A549 (cell line): ENCODE results near the gene SH2D3A. TPM values are rescaled to one million over a fixed set of nuclear protein-coding genes. Genes with fewer than 3 reads are reported as not detected.

Experiments
- ATAC-seq, 2 experiments: fragments of 200-7000 bp in 1 of 2; fragments of >200 bp in 1 of 2; cut with Nextera tagmentation in 1 of 2; cut with Tn5 transposase in 1 of 2; 3 replicates each; pipeline versions ENCODE4 v1.8.0 to v1.9.1; 2018 to 2020; ENCODE audit warnings: mild to moderate bottlenecking in 1 of 2, moderate library complexity in 1 of 2
- CTCF ChIA-PET: fragments of 300-600 bp; sonication (Branson Sonifier 250); formaldehyde crosslinking; extraction: SDS; loops from one replicate; lab custom pipeline; 2021; ENCODE audit warnings: antibody characterized with exemption, inconsistent platforms; lab: Yijun Ruan, JAX
- POLR2A ChIA-PET: fragments of 350-600 bp; formaldehyde crosslinking; extraction: SDS; loops from one replicate; lab custom pipeline; 2021; ENCODE audit warnings: antibody characterized with exemption, inconsistent platforms; lab: Yijun Ruan, JAX
- DNase-seq, 2 experiments: peaks; one replicate each; pipeline versions ENCODE4 v3.0.0 to v3.0.0-alpha.2; 2011 to 2016; ENCODE audit warnings: low read depth in 1 of 2, low spot score in 1 of 2
- FAIRE-seq: peaks from 2 replicates; lab custom pipeline; 2011; peaks lifted over from hg19 to GRCh38; lab: Jason Lieb, UNC
- H3K27ac ChIP-seq, 2 experiments: fragments of >200 bp; sonication (Bioruptor Twin); formaldehyde crosslinking; 3 replicates each; pipeline ENCODE4 v1.5.1; 2016 to 2017
- H3K4me1 ChIP-seq: fragments of >200 bp; sonication (Bioruptor Twin); formaldehyde crosslinking; 3 replicates; pipeline ENCODE4 v1.6.1; 2016
- H3K4me2 ChIP-seq: fragments of >200 bp; sonication (Bioruptor Twin); formaldehyde crosslinking; 3 replicates; pipeline ENCODE4 v1.6.1; 2016
- H3K4me3 ChIP-seq: fragments of >200 bp; sonication (Bioruptor Twin); formaldehyde crosslinking; 3 replicates; pipeline ENCODE4 v1.5.1; 2016
- H3K9me3 ChIP-seq: fragments of >200 bp; sonication (Bioruptor Twin); formaldehyde crosslinking; 3 replicates; pipeline ENCODE4 v1.6.1; 2016
- BHLHE40 ChIP-seq: IDR thresholded peaks from 2 replicates; pipeline ENCODE4 v1.6.1; 2012; ENCODE audit warnings: low read depth, low read length, inconsistent platforms
- FOSB ChIP-seq: fragments of 250-450 bp; sonication (Bioruptor Pico); IDR thresholded peaks from 2 replicates; pipeline ENCODE4 v1.5.0; 2020; ENCODE audit warnings: mild to moderate bottlenecking, moderate library complexity
- FOSL2 ChIP-seq, 2 experiments: fragments of 450-650 bp in 1 of 2; fragments of >200 bp in 1 of 2; sonication (Bioruptor Twin) in 1 of 2; formaldehyde crosslinking; IDR thresholded peaks; 2 replicates each; pipeline versions ENCODE4 v1.5.0 to v1.6.1; 2016 to 2020; ENCODE audit warnings: mild to moderate bottlenecking in 1 of 2, moderate library complexity in 1 of 2
- HEYL ChIP-seq: fragments of 250-450 bp; sonication (Bioruptor Pico); IDR thresholded peaks from 2 replicates; pipeline ENCODE4 v1.8.0; 2021; ENCODE audit warnings: mild to moderate bottlenecking, moderate library complexity
- HOXA7 ChIP-seq: fragments of 250-450 bp; sonication (Bioruptor Pico); IDR thresholded peaks from 2 replicates; pipeline ENCODE4 v1.5.0; 2020; ENCODE audit warnings: mild to moderate bottlenecking, moderate library complexity
- JUN ChIP-seq, 2 experiments: fragments of >200 bp; sonication (Bioruptor Twin); formaldehyde crosslinking; IDR thresholded peaks; 2 replicates in 1 of 2; 3 replicates in 1 of 2; pipeline ENCODE4 v1.6.1; 2016 to 2017
- MAZ ChIP-seq: fragments of 150-350 bp; IDR thresholded peaks from 2 replicates; pipeline ENCODE4 v1.6.1; 2014; ENCODE audit warnings: antibody characterized with exemption, low read depth, low read length, borderline replicate concordance
- NPAS2 ChIP-seq: fragments of 250-450 bp; sonication (Bioruptor Pico); IDR thresholded peaks from 2 replicates; pipeline ENCODE4 v1.8.0; 2022; ENCODE audit warnings: mild to moderate bottlenecking, moderate library complexity, borderline replicate concordance
- NR3C1 ChIP-seq: fragments of >200 bp; sonication (Bioruptor Twin); formaldehyde crosslinking; IDR thresholded peaks from 3 replicates; pipeline ENCODE4 v1.6.1; 2017
- POLR2A ChIP-seq: IDR thresholded peaks from 2 replicates; pipeline ENCODE4 v1.6.1; 2012; ENCODE audit warnings: mild to moderate bottlenecking, low read length
- RCOR1 ChIP-seq: fragments of 150-350 bp; IDR thresholded peaks from 2 replicates; pipeline ENCODE4 v1.6.1; 2014; ENCODE audit warnings: antibody characterized with exemption, low read length, low read depth
- ZC3H11A ChIP-seq: fragments of 450-650 bp; IDR thresholded peaks from 2 replicates; pipeline ENCODE4 v1.6.1; 2014; ENCODE audit warnings: antibody characterized with exemption, mild to moderate bottlenecking
- ZFP36 ChIP-seq: fragments of 450-650 bp; IDR thresholded peaks from 2 replicates; pipeline ENCODE4 v1.6.1; 2014; ENCODE audit warnings: borderline replicate concordance; ENCODE audit not compliant: partially characterized antibody
- ZNF302 ChIP-seq: fragments of 250-450 bp; sonication (Bioruptor Pico); IDR thresholded peaks from 2 replicates; pipeline ENCODE4 v1.9.0; 2021; ENCODE audit warnings: inconsistent platforms, mild to moderate bottlenecking, moderate library complexity
- ZSCAN20 ChIP-seq: fragments of 250-450 bp; sonication (Bioruptor Pico); IDR thresholded peaks from 2 replicates; pipeline ENCODE4 v1.8.0; 2022; ENCODE audit warnings: mild to moderate bottlenecking, moderate library complexity
- WGBS: methylation state at CpG from one replicate; pipeline ENCODE4 v1.1.6; 2017; ENCODE audit errors: missing lambda C conversion rate; 5-methylcytosine and 5-hydroxymethylcytosine counted together
- polyA plus RNA-seq, 4 experiments: library from polyadenylated mRNA; depleted of rRNA in 3 of 4; stranded (reverse); fragments of >200 nt; fragmentation: RNase III in 1 of 4; extraction: RNeasy Plus Mini Kit Qiagen cat#74134 plus additional on column Dnase treatment in 1 of 4; gene quantifications; 2 replicates in 3 of 4; 3 replicates in 1 of 4; pipeline ENCODE4 v1.2.3, GENCODE V29; 2011 to 2017
- TF ChIP-seq, protein P1 (sequence below): fragments of 150-350 bp; IDR thresholded peaks from 2 replicates; pipeline ENCODE4 v1.6.1; 2014; ENCODE audit warnings: low read depth, mild to moderate bottlenecking, low read length
- TF ChIP-seq, protein P2 (sequence below): fragments of 250-450 bp; sonication (Bioruptor Pico); IDR thresholded peaks from 2 replicates; pipeline ENCODE4 v1.5.0; 2020; ENCODE audit warnings: low read depth, mild to moderate bottlenecking, moderate library complexity
- TF ChIP-seq, protein P3 (sequence below): IDR thresholded peaks from 2 replicates; pipeline ENCODE4 v1.6.1; 2012
- TF ChIP-seq, protein P4 (sequence below): IDR thresholded peaks from 2 replicates; pipeline ENCODE4 v1.6.1; 2012; ENCODE audit warnings: low read depth, borderline replicate concordance

Gene SH2D3A
- polyA plus RNA-seq, 2 of the 4 experiments (the other 2 are of a cell fraction): 6.7 to 10.0 TPM

DNA sequence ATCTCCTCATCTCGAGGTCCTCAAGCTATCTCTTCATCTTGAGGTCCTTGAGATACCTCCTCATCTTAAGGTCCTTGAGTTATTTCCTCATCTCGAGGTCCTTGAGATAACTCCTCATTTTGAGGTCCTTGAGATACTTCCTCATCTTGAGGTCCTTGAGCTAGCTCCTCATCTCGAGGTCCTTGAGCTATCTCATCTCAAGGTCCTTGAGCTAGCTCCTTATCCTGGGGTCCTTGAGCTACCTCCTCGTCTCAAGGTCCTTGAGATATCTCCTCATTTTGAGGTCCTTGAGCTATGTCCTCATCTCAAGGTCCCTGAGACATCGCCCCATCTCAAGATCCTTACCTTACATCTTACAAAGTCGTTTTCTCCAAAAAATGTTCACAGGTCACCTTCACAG, 24.0 kb upstream of the SH2D3A start:
- no peak for DNase-seq
- ATAC-seq: no peak
- no peak for FAIRE-seq
- no peak for TF ChIP-seq HEYL (CRISPR knock-in tag)
- TF ChIP-seq JUN (IDR thresholded peaks at IDR 0.05): no peak
- TF ChIP-seq, protein P1, sequence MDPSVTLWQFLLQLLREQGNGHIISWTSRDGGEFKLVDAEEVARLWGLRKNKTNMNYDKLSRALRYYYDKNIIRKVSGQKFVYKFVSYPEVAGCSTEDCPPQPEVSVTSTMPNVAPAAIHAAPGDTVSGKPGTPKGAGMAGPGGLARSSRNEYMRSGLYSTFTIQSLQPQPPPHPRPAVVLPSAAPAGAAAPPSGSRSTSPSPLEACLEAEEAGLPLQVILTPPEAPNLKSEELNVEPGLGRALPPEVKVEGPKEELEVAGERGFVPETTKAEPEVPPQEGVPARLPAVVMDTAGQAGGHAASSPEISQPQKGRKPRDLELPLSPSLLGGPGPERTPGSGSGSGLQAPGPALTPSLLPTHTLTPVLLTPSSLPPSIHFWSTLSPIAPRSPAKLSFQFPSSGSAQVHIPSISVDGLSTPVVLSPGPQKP: no peak
- no peak for TF ChIP-seq RCOR1
- TF ChIP-seq, protein P2, sequence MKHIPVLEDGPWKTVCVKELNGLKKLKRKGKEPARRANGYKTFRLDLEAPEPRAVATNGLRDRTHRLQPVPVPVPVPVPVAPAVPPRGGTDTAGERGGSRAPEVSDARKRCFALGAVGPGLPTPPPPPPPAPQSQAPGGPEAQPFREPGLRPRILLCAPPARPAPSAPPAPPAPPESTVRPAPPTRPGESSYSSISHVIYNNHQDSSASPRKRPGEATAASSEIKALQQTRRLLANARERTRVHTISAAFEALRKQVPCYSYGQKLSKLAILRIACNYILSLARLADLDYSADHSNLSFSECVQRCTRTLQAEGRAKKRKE (CRISPR knock-in tag): no peak
- no peak for TF ChIP-seq POLR2A
- TF ChIP-seq, all 56 proteins: peak for 0
- WGBS: 43% methylated on average over 6 of the region's 6 CpGs
- no peak overlapping the region for H3K4me2 ChIP-seq
- H3K9me3 ChIP-seq: peaks cover 4% of the 10 kb centered on the region; the same call in 1 of the 3 replicates
- no peak overlapping the region for H3K4me3 ChIP-seq
- no peak overlapping the region for H3K27ac ChIP-seq
- CTCF ChIA-PET: interaction anchor here (1.1 to 1.7 kb wide), 3 partner anchors 22 to 72 kb away, joined by 3 to 5 read pairs (median 4); partner anchors contain the start of gene GPR108
- H3K4me1 ChIP-seq: no peaks in the 10 kb centered on the region
- POLR2A ChIA-PET: interaction anchor here (1.5 kb wide), 1 partner anchor 9 kb away, joined by 4 read pairs; no protein-coding TSS in a partner anchor

DNA sequence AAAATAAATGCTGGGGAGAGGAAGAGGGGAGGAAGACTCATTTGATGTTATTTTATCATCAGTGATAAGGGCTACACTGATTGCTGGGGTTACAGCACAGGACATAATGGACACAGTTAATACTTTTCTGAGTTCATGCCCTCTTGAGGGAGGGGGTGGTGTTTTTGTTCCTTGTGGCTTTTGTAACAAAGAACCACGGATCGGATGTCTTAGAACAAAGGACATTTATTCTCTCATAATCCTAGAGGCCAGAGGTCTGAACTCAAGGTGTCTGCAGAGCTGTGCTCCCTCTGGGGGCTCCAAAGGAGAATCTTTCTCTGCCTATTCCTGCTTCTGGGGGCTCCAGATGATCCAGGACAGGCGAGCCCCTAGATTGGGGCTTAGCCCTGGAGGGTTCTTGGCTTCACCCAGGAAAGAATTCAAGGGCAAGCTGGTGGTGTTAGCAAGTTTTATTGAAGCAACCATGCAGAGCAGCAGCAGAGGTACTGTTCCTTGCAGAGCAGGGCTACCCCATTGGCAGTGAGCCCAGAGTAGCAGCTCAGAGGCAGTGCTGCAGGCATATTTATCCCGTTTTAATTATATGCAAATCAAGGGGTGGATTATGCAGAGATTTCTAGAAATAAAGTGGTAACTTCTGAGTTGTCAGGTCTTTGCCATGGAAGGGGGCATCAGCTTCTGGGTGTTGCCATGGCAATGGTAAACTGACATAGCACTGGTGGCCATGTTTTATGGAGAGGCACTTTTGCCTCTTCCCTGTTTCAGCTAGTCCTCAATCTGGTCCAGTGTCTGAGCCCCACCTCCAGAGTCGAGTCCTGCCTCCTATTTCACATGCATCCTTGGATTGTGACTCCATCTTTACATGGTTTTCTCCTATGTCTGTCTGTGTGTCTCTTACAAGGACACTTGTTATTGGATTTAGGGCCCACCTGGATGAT, 23.2 kb upstream of the SH2D3A start:
- Histone ChIP-seq H3K27ac (0 out of 6 replicates have a peak overlapping the region, but pooled peaks of 1 of the 2 experiments have one; percentile 38), H3K4me2 (no peak overlapping the region), H3K4me3 (no peak overlapping the region), H3K9me3 (peaks cover 4% of the 10 kb centered on the region; the same call in 1 of the 3 replicates), H3K4me1 (no peaks in the 10 kb centered on the region)
- ChIA-PET POLR2A (interaction anchor here (1.5 kb wide), 1 partner anchor 10 kb away, joined by 4 read pairs; no protein-coding TSS in a partner anchor), CTCF (interaction anchor here (1.7 kb wide), 2 partner anchors 53 to 73 kb away, joined by 4 to 5 read pairs; partner anchors contain the start of gene GPR108)
- 27% methylated on average over 5 of the region's 5 CpGs for WGBS
- no peak for FAIRE-seq
- TF ChIP-seq ZNF302 (CRISPR knock-in tag): no peak
- TF ChIP-seq NPAS2: no peak
- TF ChIP-seq HEYL (CRISPR knock-in tag): no peak
- TF ChIP-seq NR3C1: no peak
- no peak for TF ChIP-seq FOSL2 (IDR thresholded peaks at IDR 0.05)
- TF ChIP-seq FOSL2 (CRISPR knock-in tag; IDR thresholded peaks at IDR 0.05): no peak
- no peak for TF ChIP-seq BHLHE40
- no peak for TF ChIP-seq ZSCAN20 (CRISPR knock-in tag)
- TF ChIP-seq, protein P3, sequence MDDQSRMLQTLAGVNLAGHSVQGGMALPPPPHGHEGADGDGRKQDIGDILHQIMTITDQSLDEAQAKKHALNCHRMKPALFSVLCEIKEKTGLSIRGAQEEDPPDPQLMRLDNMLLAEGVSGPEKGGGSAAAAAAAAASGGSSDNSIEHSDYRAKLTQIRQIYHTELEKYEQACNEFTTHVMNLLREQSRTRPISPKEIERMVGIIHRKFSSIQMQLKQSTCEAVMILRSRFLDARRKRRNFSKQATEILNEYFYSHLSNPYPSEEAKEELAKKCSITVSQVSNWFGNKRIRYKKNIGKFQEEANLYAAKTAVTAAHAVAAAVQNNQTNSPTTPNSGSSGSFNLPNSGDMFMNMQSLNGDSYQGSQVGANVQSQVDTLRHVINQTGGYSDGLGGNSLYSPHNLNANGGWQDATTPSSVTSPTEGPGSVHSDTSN: no peak
- TF ChIP-seq HOXA7 (CRISPR knock-in tag): no peak
- no peak for DNase-seq
- no peak for ATAC-seq

DNA sequence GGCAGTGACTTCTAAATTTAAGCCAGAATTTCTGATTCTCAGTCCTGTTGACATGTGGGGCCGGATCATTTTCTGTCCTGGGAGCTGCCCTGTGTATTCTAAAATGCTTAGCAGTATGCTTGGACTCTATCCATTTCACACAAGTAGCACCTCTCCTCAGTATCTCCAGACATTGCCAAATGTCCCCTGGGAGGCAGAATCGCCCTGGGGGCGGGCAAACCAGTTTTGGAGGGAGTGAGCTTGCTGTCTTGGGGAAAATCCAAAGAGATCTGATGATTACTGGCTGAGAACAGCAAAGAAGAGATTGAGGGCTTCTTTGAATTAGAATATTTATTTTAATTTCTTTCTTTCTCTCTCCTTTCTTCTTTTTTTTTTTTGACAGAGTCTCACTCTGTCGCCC, 21.7 kb upstream of the SH2D3A start:
- DNase-seq (no peak), FAIRE-seq (no peak), ATAC-seq (no peak)
- no peak overlapping the region for H3K4me2 ChIP-seq
- TF ChIP-seq MAZ (no peak), FOSB (CRISPR knock-in tag) (no peak), BHLHE40 (no peak), ZC3H11A (no peak), ZFP36 (no peak)
- TF ChIP-seq, protein P3: no peak
- TF ChIP-seq, protein P4, sequence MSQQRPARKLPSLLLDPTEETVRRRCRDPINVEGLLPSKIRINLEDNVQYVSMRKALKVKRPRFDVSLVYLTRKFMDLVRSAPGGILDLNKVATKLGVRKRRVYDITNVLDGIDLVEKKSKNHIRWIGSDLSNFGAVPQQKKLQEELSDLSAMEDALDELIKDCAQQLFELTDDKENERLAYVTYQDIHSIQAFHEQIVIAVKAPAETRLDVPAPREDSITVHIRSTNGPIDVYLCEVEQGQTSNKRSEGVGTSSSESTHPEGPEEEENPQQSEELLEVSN: no peak
- 80% methylated on average over 4 of the region's 4 CpGs for WGBS
- no peak overlapping the region for H3K4me3 ChIP-seq
- no peaks in the 10 kb centered on the region for H3K4me1 ChIP-seq
- ChIA-PET POLR2A (no interaction called here), CTCF (no interaction called here)
- H3K9me3 ChIP-seq: no peaks in the 10 kb centered on the region
- H3K27ac ChIP-seq: no peak overlapping the region
